ENCODE measurements around the gene UST. TPM values are rescaled to one million over a fixed set of nuclear protein-coding genes. Genes with fewer than 3 reads are reported as not detected.

Gene UST
- total RNA-seq, 2 donors from 2014 or later: 1.6 to 3.0 TPM

GRCh38 chr6:148780918-148781436 is 34.1 kb downstream of the UST start:
- H3K9me3 Mint-ChIP-seq: no peaks in the 10 kb centered on the region
- peak; percentile 90 to 92 for ATAC-seq
- H3K4me3 Mint-ChIP-seq: peak overlapping the region; percentile 62
- no peaks in the 10 kb centered on the region for H3K36me3 Mint-ChIP-seq
- no peaks in the 10 kb centered on the region for H3K27me3 Mint-ChIP-seq
- H3K27ac Mint-ChIP-seq: peak overlapping the region; percentile 21 to 46
- peaks cover 30 to 37% of the 10 kb centered on the region in 2 donors for H3K4me1 Mint-ChIP-seq (ENCODE audit: low read depth in 2 of 2)
- DNase-seq (ENCODE audit: low spot score): no peak

GRCh38 chr6:148789948-148790347 is 43.1 kb downstream of the UST start:
- Mint-ChIP-seq H3K4me1 (ENCODE audit: low read depth in 2 of 2) (peaks cover 0 to 12% of the 10 kb centered on the region in 2 donors), H3K4me3 (no peak overlapping the region), H3K36me3 (peaks cover 6% of the 10 kb centered on the region), H3K9me3 (no peaks in the 10 kb centered on the region), H3K27ac (no peak overlapping the region), H3K27me3 (no peaks in the 10 kb centered on the region)
- ATAC-seq (no peak), DNase-seq (ENCODE audit: low spot score) (no peak)

DNA sequence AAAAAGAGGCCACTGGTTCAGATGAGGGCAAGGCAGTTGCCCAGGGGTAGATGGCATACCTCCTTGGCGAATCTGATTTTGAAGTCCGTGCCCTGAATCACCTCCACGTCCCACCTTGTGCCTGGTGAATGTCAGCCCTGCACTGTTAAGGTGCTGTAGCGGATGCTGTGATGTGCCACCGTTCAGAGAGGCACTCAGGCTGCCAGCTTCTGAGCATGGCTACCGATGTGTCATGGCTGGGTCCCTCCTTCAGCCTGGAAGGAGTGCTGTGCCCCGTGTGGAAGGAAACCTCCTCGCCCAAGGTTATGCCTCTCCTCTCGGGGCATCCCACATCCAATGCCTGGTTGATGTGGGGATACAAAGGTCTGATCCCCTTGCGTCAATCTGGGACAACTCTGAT is 43.6 kb downstream of the UST start:
- ATAC-seq: no peak
- Mint-ChIP-seq H3K4me1 (ENCODE audit: low read depth in 2 of 2) (peaks cover 0 to 12% of the 10 kb centered on the region in 2 donors), H3K36me3 (peaks cover 6% of the 10 kb centered on the region), H3K27me3 (no peaks in the 10 kb centered on the region), H3K4me3 (no peak overlapping the region), H3K27ac (no peak overlapping the region), H3K9me3 (no peaks in the 10 kb centered on the region)
- DNase-seq (ENCODE audit: low spot score): no peak

DNA sequence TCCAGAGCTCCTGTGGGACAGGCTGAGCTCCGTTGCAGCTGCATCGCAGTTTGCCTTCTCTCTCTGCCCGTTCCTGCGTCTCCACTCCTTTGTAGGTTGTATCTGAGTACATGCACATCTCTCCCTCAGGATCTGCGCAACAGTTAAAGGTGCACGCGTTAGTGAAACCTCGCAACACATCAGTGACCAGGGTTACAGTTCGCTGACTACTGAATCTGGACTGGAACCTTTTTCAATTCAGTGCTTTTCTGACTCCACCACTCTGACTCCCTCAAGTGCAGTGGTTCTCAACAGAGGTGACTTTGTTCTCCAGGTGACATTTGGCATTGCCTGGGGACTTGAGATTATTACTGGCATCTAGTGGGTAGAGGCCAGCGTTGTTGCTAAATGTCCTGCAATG is 44.0 kb downstream of the UST start:
- H3K27ac Mint-ChIP-seq: no peak overlapping the region
- no peak overlapping the region for H3K4me3 Mint-ChIP-seq
- H3K9me3 Mint-ChIP-seq: no peaks in the 10 kb centered on the region
- H3K36me3 Mint-ChIP-seq: peaks cover 6% of the 10 kb centered on the region
- ATAC-seq (no peak), DNase-seq (ENCODE audit: low spot score) (no peak)
- H3K4me1 Mint-ChIP-seq (ENCODE audit: low read depth in 2 of 2): peaks cover 0 to 12% of the 10 kb centered on the region in 2 donors
- H3K27me3 Mint-ChIP-seq: no peaks in the 10 kb centered on the region

DNA sequence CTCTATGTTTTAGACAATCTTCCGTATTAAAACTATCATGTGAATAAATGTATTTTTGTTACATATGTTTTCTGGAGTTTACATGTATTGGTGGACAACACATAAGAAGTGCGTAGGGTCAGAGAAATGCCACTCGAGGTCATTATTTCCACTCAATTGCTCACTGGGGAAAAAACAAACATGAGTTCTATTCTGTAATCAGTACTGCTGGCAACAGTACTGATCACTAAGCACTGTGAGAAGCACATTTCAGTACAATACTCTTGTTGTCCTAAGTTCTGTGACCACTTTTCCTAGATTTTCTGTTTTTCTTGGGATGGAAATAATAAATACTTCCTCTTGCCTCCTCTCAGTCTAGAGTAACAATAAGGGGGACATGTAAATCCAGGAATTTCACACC is 44.5 kb downstream of the UST start:
- Mint-ChIP-seq H3K27me3 (no peaks in the 10 kb centered on the region), H3K9me3 (no peaks in the 10 kb centered on the region), H3K27ac (peak overlapping the region in 1 of 2 donors; percentile 32), H3K4me1 (ENCODE audit: low read depth in 2 of 2) (peaks cover 0 to 12% of the 10 kb centered on the region in 2 donors), H3K36me3 (peaks cover 6% of the 10 kb centered on the region), H3K4me3 (no peak overlapping the region)
- no peak for ATAC-seq
- DNase-seq (ENCODE audit: low spot score): no peak

GRCh38 chr6:148793721-148794120 is 46.9 kb downstream of the UST start:
- H3K9me3 Mint-ChIP-seq: no peaks in the 10 kb centered on the region
- ATAC-seq (no peak), DNase-seq (ENCODE audit: low spot score) (no peak)
- H3K27me3 Mint-ChIP-seq: no peaks in the 10 kb centered on the region
- peaks cover 15 to 26% of the 10 kb centered on the region in 2 donors for H3K4me1 Mint-ChIP-seq (ENCODE audit: low read depth in 2 of 2)
- H3K36me3 Mint-ChIP-seq: peaks cover 6% of the 10 kb centered on the region
- no peak overlapping the region for H3K27ac Mint-ChIP-seq
- no peak overlapping the region for H3K4me3 Mint-ChIP-seq

- Mint-ChIP-seq H3K4me3 (no peak overlapping the region), H3K27ac (no peak overlapping the region), H3K27me3 (no peaks in the 10 kb centered on the region), H3K36me3 (peaks cover 6% of the 10 kb centered on the region), H3K9me3 (no peaks in the 10 kb centered on the region), H3K4me1 (ENCODE audit: low read depth in 2 of 2) (peaks cover 15 to 26% of the 10 kb centered on the region in 2 donors)
- no peak for ATAC-seq
- no peak for DNase-seq (ENCODE audit: low spot score)
Measured at GRCh38 chr6:148794797-148795196, 48.0 kb downstream of the UST start.

DNA sequence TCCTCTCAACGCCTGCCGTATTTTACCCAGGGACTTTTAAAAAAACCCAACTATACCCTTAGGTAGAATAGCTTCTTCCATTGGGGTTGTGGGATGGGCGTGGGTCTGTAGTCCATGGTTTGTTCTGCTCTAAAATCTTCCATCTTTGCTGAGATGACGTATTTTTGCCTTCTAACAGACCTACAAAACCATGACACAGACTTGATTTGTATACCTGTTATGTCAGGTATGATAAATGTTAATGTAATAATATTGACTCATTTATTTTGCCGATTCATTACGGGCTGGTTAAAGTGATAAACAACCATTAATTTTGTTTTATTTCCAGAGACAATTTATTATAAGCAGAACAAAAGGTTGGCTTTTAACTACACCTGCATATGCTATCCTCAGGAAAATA is 48.7 kb downstream of the UST start:
- DNase-seq (ENCODE audit: low spot score) (no peak), ATAC-seq (no peak)
- Mint-ChIP-seq H3K9me3 (no peaks in the 10 kb centered on the region), H3K27ac (no peak overlapping the region), H3K4me1 (ENCODE audit: low read depth in 2 of 2) (peaks cover 15 to 25% of the 10 kb centered on the region in 2 donors), H3K36me3 (peaks cover 6% of the 10 kb centered on the region), H3K4me3 (no peak overlapping the region), H3K27me3 (no peaks in the 10 kb centered on the region)

GRCh38 chr6:148799647-148800046 is 52.8 kb downstream of the UST start:
- H3K27ac Mint-ChIP-seq: no peak overlapping the region
- DNase-seq (ENCODE audit: low spot score) (no peak), ATAC-seq (no peak)
- peaks cover 26 to 30% of the 10 kb centered on the region in 2 donors for H3K4me1 Mint-ChIP-seq (ENCODE audit: low read depth in 2 of 2)
- H3K27me3 Mint-ChIP-seq: no peaks in the 10 kb centered on the region
- no peaks in the 10 kb centered on the region for H3K36me3 Mint-ChIP-seq
- no peaks in the 10 kb centered on the region for H3K9me3 Mint-ChIP-seq
- H3K4me3 Mint-ChIP-seq: no peak overlapping the region

DNA sequence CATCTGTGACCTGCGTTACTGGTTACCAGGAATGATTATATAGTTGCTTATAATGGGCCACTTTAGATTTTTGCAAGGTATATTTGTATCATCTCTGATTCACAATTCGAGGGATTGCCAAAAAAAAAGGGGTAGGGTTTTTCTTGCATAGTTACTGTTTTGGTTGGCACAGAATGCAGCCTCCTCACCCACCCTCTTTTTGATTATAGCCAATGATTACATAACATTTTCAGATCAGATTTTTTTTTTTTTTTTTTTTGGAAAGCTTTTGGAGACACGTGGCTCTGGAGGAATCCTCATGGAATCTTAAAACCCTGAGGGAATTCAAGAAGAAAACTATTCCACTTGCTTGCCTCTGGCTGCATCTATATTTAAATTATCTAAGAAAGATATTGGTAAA is 53.7 kb downstream of the UST start:
- DNase-seq (ENCODE audit: low spot score): no peak
- Mint-ChIP-seq H3K9me3 (no peaks in the 10 kb centered on the region), H3K36me3 (no peaks in the 10 kb centered on the region), H3K27ac (no peak overlapping the region), H3K27me3 (no peaks in the 10 kb centered on the region), H3K4me3 (no peak overlapping the region), H3K4me1 (ENCODE audit: low read depth in 2 of 2) (peaks cover 26 to 32% of the 10 kb centered on the region in 2 donors)
- ATAC-seq: no peak

- H3K27me3 Mint-ChIP-seq: no peaks in the 10 kb centered on the region
- H3K27ac Mint-ChIP-seq: no peak overlapping the region
- no peaks in the 10 kb centered on the region for H3K36me3 Mint-ChIP-seq
- DNase-seq (ENCODE audit: low spot score): no peak
- ATAC-seq: no peak
- no peak overlapping the region for H3K4me3 Mint-ChIP-seq
- peaks cover 30 to 35% of the 10 kb centered on the region in 2 donors for H3K4me1 Mint-ChIP-seq (ENCODE audit: low read depth in 2 of 2)
- H3K9me3 Mint-ChIP-seq: no peaks in the 10 kb centered on the region
Measured at GRCh38 chr6:148803979-148804378, 57.1 kb downstream of the UST start.

DNA sequence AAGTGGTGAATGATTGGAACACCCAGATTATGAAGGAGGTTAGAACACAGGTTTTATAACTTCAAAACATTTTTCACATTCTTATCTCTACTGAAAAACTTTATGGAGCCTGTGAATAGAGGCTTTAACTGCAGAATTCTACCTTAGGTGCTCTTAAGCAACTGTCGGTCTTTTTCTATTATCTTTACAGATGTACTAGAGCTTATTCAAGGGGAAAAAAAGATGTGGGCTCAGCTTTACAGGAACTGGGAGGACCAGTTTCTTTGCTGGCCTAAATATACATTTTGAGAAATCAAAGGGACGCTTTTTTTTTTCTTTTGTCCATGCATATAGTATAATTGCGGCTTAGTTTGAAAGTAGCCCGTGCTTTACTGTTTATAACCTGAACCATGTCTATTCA is 58.9 kb downstream of the UST start:
- ATAC-seq (no peak), DNase-seq (ENCODE audit: low spot score) (no peak)
- Mint-ChIP-seq H3K4me3 (no peak overlapping the region), H3K9me3 (no peaks in the 10 kb centered on the region), H3K27me3 (no peaks in the 10 kb centered on the region), H3K4me1 (ENCODE audit: low read depth in 2 of 2) (peaks cover 35 to 38% of the 10 kb centered on the region in 2 donors), H3K27ac (no peak overlapping the region), H3K36me3 (no peaks in the 10 kb centered on the region)

- Mint-ChIP-seq H3K36me3 (no peaks in the 10 kb centered on the region), H3K27ac (no peak overlapping the region), H3K9me3 (no peaks in the 10 kb centered on the region), H3K27me3 (no peaks in the 10 kb centered on the region), H3K4me1 (ENCODE audit: low read depth in 2 of 2) (peaks cover 27 to 32% of the 10 kb centered on the region in 2 donors), H3K4me3 (no peak overlapping the region)
- no peak for DNase-seq (ENCODE audit: low spot score)
- ATAC-seq: no peak
Measured at GRCh38 chr6:148807784-148808183, 61.0 kb downstream of the UST start.

- DNase-seq (ENCODE audit: low spot score) (no peak), ATAC-seq (peak in 1 of 2 donors; percentile 38)
- H3K27me3 Mint-ChIP-seq: no peaks in the 10 kb centered on the region
- no peaks in the 10 kb centered on the region for H3K36me3 Mint-ChIP-seq
- H3K27ac Mint-ChIP-seq: no peak overlapping the region
- H3K4me1 Mint-ChIP-seq (ENCODE audit: low read depth in 2 of 2): peaks cover 24 to 30% of the 10 kb centered on the region in 2 donors
- H3K4me3 Mint-ChIP-seq: no peak overlapping the region
- H3K9me3 Mint-ChIP-seq: no peaks in the 10 kb centered on the region
Measured at GRCh38 chr6:148808786-148809304, 62.0 kb downstream of the UST start.

DNA sequence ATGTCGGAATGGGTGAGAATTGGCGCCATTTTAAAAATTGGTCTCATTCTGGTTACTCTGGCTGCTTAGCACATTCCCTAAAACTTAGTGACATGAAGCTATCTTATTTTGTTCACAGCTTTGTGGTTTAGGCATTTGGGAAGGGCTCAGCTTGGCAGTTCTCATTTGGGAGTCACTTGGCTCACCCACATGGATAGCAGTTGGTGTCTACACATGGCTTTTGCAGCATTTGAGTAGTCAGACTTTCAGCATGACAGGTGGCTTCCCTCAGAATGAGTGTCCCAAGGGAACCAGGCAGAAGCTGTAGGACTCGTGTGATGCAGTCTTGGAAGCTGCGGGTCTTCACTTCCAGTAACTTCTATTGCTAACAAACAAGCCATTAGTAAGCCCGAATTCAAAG is 64.6 kb downstream of the UST start:
- H3K9me3 Mint-ChIP-seq: peaks cover 3% of the 10 kb centered on the region
- H3K27ac Mint-ChIP-seq: no peak overlapping the region
- H3K36me3 Mint-ChIP-seq: no peaks in the 10 kb centered on the region
- no peak overlapping the region for H3K4me3 Mint-ChIP-seq
- peaks cover 29 to 35% of the 10 kb centered on the region in 2 donors for H3K4me1 Mint-ChIP-seq (ENCODE audit: low read depth in 2 of 2)
- H3K27me3 Mint-ChIP-seq: no peaks in the 10 kb centered on the region
- no peak for ATAC-seq
- no peak for DNase-seq (ENCODE audit: low spot score)

Measured in natural killer cell treated with Interleukin-12 subunit alpha and Interleukin-12 subunit beta and Interleukin-15 and Interleukin-18, amount 100 ng/mL, for 72 hours (primary cell).